ENCODE results near the gene TPH2. TPM values are rescaled to one million over a fixed set of nuclear protein-coding genes. Genes with fewer than 3 reads are reported as not detected.

TPH2 gene
- total and polyA plus RNA-seq, 2 of the 4 experiments (the other 2 are of a cell fraction), result not detected

GRCh38 chr12:72072592-72073212, 134.1 kb downstream of the TPH2 start:
- H2AK9ac ChIP-seq (replicated peaks; ENCODE audit: low read depth, low read length, poor library complexity), result no peak overlapping the region
- no peak overlapping the region for H3K4ac ChIP-seq (ENCODE audit: low read depth, low read length)
- H3K9me1 ChIP-seq (ENCODE audit: insufficient read depth, low read length), result no peaks in the 10 kb centered on the region
- no TSS peak for BruUV-seq (replicated peaks)
- no peak overlapping the region for H3K56ac ChIP-seq (ENCODE audit: extremely low read depth, insufficient read depth, low read length)
- TF ChIP-seq BHLHE40 (IDR thresholded peaks at IDR 0.05; ENCODE audit: low read depth, low read length), result no peak
- no peak for TF ChIP-seq FOS (IDR thresholded peaks at IDR 0.05; ENCODE audit: low read depth, low read length)
- no peak for TF ChIP-seq NFE2L2 (IDR thresholded peaks at IDR 0.05; ENCODE audit: low read depth, low read length)
- no peak for TF ChIP-seq CEBPB (IDR thresholded peaks at IDR 0.05; ENCODE audit: low read depth, low read length)
- TF ChIP-seq MAZ (IDR thresholded peaks at IDR 0.05; ENCODE audit: borderline replicate concordance, low read depth, low read length), result no peak
- no peak for TF ChIP-seq RCOR1 (IDR thresholded peaks at IDR 0.05; ENCODE audit: insufficient replicate concordance, low read length)
- no peak for TF ChIP-seq CHD1 (IDR thresholded peaks at IDR 0.05; ENCODE audit: low read depth, low read length)
- TF ChIP-seq MAFK (IDR thresholded peaks at IDR 0.05; ENCODE audit: low read depth, low read length), result no peak
- no peak for TF ChIP-seq RFX5 (IDR thresholded peaks at IDR 0.05; ENCODE audit: low read depth, low read length)
- TF ChIP-seq MXI1 (IDR thresholded peaks at IDR 0.05; ENCODE audit: borderline replicate concordance, low read depth, low read length), result no peak
- H2BK5ac ChIP-seq (ENCODE audit: low read depth, low read length, poor library complexity, severe bottlenecking), result no peak overlapping the region
- DNase-seq, result no peak
- H3K4me1 ChIP-seq (ENCODE audit: control insufficient read depth, insufficient read depth, low read length), result no peaks in the 10 kb centered on the region
- no peak overlapping the region for H3K9ac ChIP-seq (ENCODE audit: low read depth, low read length)
- no peaks in the 10 kb centered on the region for H4K20me1 ChIP-seq (ENCODE audit: insufficient read depth, low read length)
- no peak overlapping the region for H3K18ac ChIP-seq (ENCODE audit: low read depth, low read length)
- no peaks in the 10 kb centered on the region for H3K27me3 ChIP-seq (ENCODE audit: control insufficient read depth, insufficient read depth, low read length)
- no peak overlapping the region for H4K5ac ChIP-seq (ENCODE audit: low read depth, low read length)
- no peak overlapping the region for H2BK20ac ChIP-seq (ENCODE audit: low read depth, low read length)
- in situ Hi-C loops (cut with MboI; ENCODE audit: low sequenced_read_pairs) (no loop called here), dilution Hi-C loops (cut with HindIII; ENCODE audit: low sequenced_read_pairs, unreplicated experiment) (no loop called here), intact Hi-C loops (cut with micrococcal nuclease) (no loop called here)
- H3K14ac ChIP-seq (replicated peaks; ENCODE audit: low read depth, low read length), result no peak overlapping the region
- H2BK120ac ChIP-seq (ENCODE audit: low read depth, low read length), result no peak overlapping the region
- no peaks in the 10 kb centered on the region for H3K79me1 ChIP-seq (ENCODE audit: low read depth in 1 of 2, low read length in 2 of 2)
- no peak overlapping the region for H2AFZ ChIP-seq (replicated peaks; ENCODE audit: low read length, poor library complexity)
- no peak overlapping the region for H3K23ac ChIP-seq (ENCODE audit: low read depth, low read length)
- H3K36me3 ChIP-seq (ENCODE audit: control insufficient read depth, insufficient read depth, low read length), result no peaks in the 10 kb centered on the region
- no peak overlapping the region for H4K91ac ChIP-seq (ENCODE audit: insufficient read depth, low read depth, low read length)
- ChIA-PET POLR2A (ENCODE audit: unreplicated experiment) (no interaction called here), CTCF (no interaction called here)
- ATAC-seq (ENCODE audit: low read depth), result no peak
- no peak overlapping the region for H3K4me3 ChIP-seq (ENCODE audit: insufficient read depth, low read depth, low read length)
- no peak overlapping the region for H3K4me2 ChIP-seq (ENCODE audit: low read depth, low read length)
- H3K9me3 ChIP-seq (ENCODE audit: control insufficient read depth, insufficient read depth, low read length), result no peaks in the 10 kb centered on the region; the same call in 1 of the 2 replicates
- no peak overlapping the region for H3K27ac ChIP-seq (ENCODE audit: insufficient read depth, low read length)
- no peak overlapping the region for H2AK5ac ChIP-seq (ENCODE audit: low read depth, low read length)
- H4K8ac ChIP-seq (ENCODE audit: low read depth in 2 of 2, low read length in 2 of 2), result no peak overlapping the region
- no CpG with 5 or more reads among the region's 1 CpG for WGBS, 2 experiments (ENCODE audit: extremely low coverage in 2 of 2, insufficient read length in 1 of 2)
- no peak overlapping the region for H2BK15ac ChIP-seq (ENCODE audit: low read depth, low read length)
